ENCODE measurements around the gene C6. TPM values are rescaled to one million over a fixed set of nuclear protein-coding genes. Genes with fewer than 3 reads are reported as not detected.

C6 gene
- total RNA-seq, 1 experiment from 2014 or later, result not detected

DNA sequence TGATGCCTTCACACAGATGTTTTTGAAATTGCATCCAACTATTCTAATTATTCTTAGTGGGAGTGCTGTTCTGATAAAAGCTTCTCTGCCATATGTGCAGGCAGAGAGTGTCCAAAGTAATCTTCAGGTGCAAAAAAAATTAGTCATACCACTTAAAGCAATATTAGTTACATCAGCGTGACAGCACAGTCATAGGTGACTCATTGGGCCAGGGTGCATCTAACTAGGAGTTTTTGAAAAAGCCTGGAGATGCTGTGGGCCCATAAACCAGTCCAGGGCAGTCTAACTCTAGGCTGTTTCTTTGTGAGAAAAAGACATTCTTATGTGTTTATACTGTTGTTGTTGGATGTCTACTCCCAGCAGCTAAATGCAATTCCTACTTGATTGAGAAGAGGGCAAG is 33.0 kb upstream of the C6 start:
- Histone ChIP-seq H3K79me2 (ENCODE audit: low read depth) (no peaks in the 10 kb centered on the region), H3K4me1 (replicated peaks; ENCODE audit: insufficient read depth) (peaks cover 18% of the 10 kb centered on the region), H3F3A (ENCODE audit: insufficient read depth, low read depth) (peaks cover 11% of the 10 kb centered on the region; the same call in 1 of the 2 replicates), H3K4me3 (no peak overlapping the region), H3K27me3 (ENCODE audit: insufficient read depth, low read depth) (no peaks in the 10 kb centered on the region), H2AFZ (no peak overlapping the region), H3K4me2 (no peak overlapping the region), H3K27ac (peak overlapping the region; percentile 52), H3K36me3 (ENCODE audit: low read depth) (no peaks in the 10 kb centered on the region), H3K9me2 (ENCODE audit: insufficient read depth) (no peaks in the 10 kb centered on the region), H3K9me3 (ENCODE audit: insufficient read depth, low read depth) (no peaks in the 10 kb centered on the region), H4K20me1 (ENCODE audit: insufficient read depth) (no peaks in the 10 kb centered on the region)
- BruUV-seq (replicated peaks), result no TSS peak
- intact Hi-C loops (cut with micrococcal nuclease; ENCODE audit: unreplicated experiment), result no loop called here
- peak; percentile 49 to 76 for DNase-seq
- no peak for TF ChIP-seq EZH2 (IDR thresholded peaks at IDR 0.05; ENCODE audit: low read depth)
- TF ChIP-seq, protein P1, sequence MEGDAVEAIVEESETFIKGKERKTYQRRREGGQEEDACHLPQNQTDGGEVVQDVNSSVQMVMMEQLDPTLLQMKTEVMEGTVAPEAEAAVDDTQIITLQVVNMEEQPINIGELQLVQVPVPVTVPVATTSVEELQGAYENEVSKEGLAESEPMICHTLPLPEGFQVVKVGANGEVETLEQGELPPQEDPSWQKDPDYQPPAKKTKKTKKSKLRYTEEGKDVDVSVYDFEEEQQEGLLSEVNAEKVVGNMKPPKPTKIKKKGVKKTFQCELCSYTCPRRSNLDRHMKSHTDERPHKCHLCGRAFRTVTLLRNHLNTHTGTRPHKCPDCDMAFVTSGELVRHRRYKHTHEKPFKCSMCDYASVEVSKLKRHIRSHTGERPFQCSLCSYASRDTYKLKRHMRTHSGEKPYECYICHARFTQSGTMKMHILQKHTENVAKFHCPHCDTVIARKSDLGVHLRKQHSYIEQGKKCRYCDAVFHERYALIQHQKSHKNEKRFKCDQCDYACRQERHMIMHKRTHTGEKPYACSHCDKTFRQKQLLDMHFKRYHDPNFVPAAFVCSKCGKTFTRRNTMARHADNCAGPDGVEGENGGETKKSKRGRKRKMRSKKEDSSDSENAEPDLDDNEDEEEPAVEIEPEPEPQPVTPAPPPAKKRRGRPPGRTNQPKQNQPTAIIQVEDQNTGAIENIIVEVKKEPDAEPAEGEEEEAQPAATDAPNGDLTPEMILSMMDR (conservative IDR thresholded peaks at IDR 0.05), result no peak
- ChIA-PET POLR2A (ENCODE audit: unreplicated experiment) (no interaction called here), CTCF (no interaction called here)

DNA sequence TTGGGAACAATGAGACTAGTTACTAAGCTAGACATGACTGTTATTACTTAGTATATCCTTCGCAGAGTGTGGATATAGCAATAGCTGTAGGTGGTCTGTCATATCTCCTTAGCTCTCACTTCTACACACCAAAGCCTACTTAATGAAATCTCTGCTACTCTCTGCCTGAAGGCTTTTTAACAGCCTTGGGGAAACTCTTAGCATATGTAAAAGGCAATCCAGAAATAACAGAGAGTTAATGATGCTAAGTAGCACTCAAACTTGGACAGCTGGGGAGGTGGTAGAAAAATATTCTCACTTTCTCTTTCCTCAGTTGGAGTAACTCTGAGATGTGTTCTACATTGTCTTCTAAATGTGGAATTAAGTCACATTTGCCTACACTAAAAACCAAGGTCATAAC is 30.2 kb upstream of the C6 start:
- Histone ChIP-seq H3K9me2 (ENCODE audit: insufficient read depth) (no peaks in the 10 kb centered on the region), H3K9me3 (ENCODE audit: insufficient read depth, low read depth) (no peaks in the 10 kb centered on the region), H3K4me1 (replicated peaks; ENCODE audit: insufficient read depth) (peaks cover 18% of the 10 kb centered on the region), H3K36me3 (ENCODE audit: low read depth) (no peaks in the 10 kb centered on the region), H3K79me2 (ENCODE audit: low read depth) (no peaks in the 10 kb centered on the region), H3K27ac (no peak overlapping the region), H3F3A (ENCODE audit: insufficient read depth, low read depth) (peaks cover 11% of the 10 kb centered on the region; the same call in 1 of the 2 replicates), H2AFZ (no peak overlapping the region), H3K4me2 (no peak overlapping the region), H3K4me3 (no peak overlapping the region), H4K20me1 (ENCODE audit: insufficient read depth) (no peaks in the 10 kb centered on the region), H3K27me3 (ENCODE audit: insufficient read depth, low read depth) (no peaks in the 10 kb centered on the region)
- no TSS peak for BruUV-seq (replicated peaks)
- intact Hi-C loops (cut with micrococcal nuclease; ENCODE audit: unreplicated experiment), result no loop called here
- DNase-seq, result no peak
- ChIA-PET POLR2A (ENCODE audit: unreplicated experiment) (no interaction called here), CTCF (no interaction called here)
- TF ChIP-seq, protein P1 (conservative IDR thresholded peaks at IDR 0.05), result no peak
- no peak for TF ChIP-seq EZH2 (IDR thresholded peaks at IDR 0.05; ENCODE audit: low read depth)

DNA sequence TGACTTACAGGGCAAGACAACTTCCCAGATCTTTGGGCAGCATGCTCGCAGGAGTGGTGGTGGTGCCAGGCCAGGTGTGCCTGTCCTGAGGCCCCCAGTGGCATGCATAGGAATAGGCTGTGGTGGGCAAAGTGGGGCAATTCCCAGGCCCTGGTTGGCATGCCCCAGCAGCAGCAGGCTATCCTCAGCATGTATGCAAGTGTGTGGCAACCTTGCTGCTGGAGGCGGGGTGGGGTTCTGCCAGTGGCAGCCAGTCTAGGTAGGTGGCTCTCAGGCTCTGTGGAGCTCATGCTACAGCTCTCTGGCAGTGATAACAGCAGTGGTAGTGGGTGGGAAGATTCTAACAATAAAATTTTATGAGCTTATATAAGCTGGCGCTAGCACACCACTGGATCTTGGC is 27.7 kb upstream of the C6 start:
- H3K4me3 ChIP-seq, result no peak overlapping the region
- no peak overlapping the region for H3K4me2 ChIP-seq
- no peaks in the 10 kb centered on the region for H3K27me3 ChIP-seq (ENCODE audit: insufficient read depth, low read depth)
- TF ChIP-seq EZH2 (IDR thresholded peaks at IDR 0.05; ENCODE audit: low read depth), result no peak
- TF ChIP-seq, protein P1 (conservative IDR thresholded peaks at IDR 0.05), result no peak
- no peak overlapping the region for H3K27ac ChIP-seq
- peaks cover 4% of the 10 kb centered on the region; the same call in 1 of the 2 replicates for H3F3A ChIP-seq (ENCODE audit: insufficient read depth, low read depth)
- ChIA-PET POLR2A (ENCODE audit: unreplicated experiment) (interaction anchor here (0.6 kb wide), 1 partner anchor 222 kb away, joined by 3 read pairs; no protein-coding TSS in a partner anchor), CTCF (no interaction called here)
- BruUV-seq (replicated peaks), result no TSS peak
- H3K79me2 ChIP-seq (ENCODE audit: low read depth), result no peaks in the 10 kb centered on the region
- H3K36me3 ChIP-seq (ENCODE audit: low read depth), result no peaks in the 10 kb centered on the region
- H3K9me3 ChIP-seq (ENCODE audit: insufficient read depth, low read depth), result no peaks in the 10 kb centered on the region
- H3K9me2 ChIP-seq (ENCODE audit: insufficient read depth), result no peaks in the 10 kb centered on the region
- DNase-seq, result no peak
- intact Hi-C loops (cut with micrococcal nuclease; ENCODE audit: unreplicated experiment), result no loop called here
- H3K4me1 ChIP-seq (replicated peaks; ENCODE audit: insufficient read depth), result peaks cover 6% of the 10 kb centered on the region
- H2AFZ ChIP-seq, result no peak overlapping the region
- no peaks in the 10 kb centered on the region for H4K20me1 ChIP-seq (ENCODE audit: insufficient read depth)
